DLD1 (cell line): ENCODE data around the gene ZNF418.
"Not testable (repeated sequence)": the region's sequence is repeated elsewhere in the genome, so short reads cannot be mapped to it uniquely, and the experiment has no call there.

Experiments
- in situ Hi-C: cut with HindIII; loops from 2 replicates; pipeline ENCODE4 v1.10.0; 2017; ENCODE audit warnings: low sequenced_read_pairs

Gene ZNF418

GRCh38 chr19:57890706-57891105 is 44.5 kb downstream of the ZNF418 start:
- in situ Hi-C loops = not testable (repeated sequence)

GRCh38 chr19:57888560-57889231 is 46.5 kb downstream of the ZNF418 start, which contains the start of gene ZNF814:
TSS of gene ZNF814 (minus strand) at chr19:57889037. CDS start at chr19:57888802, 235 bp downstream.
- in situ Hi-C loops = no loop called here

GRCh38 chr19:57888107-57888559 is 47.1 kb downstream of the ZNF418 start:
- in situ Hi-C loops = no loop called here

GRCh38 chr19:57887195-57887941 is 47.8 kb downstream of the ZNF418 start:
- in situ Hi-C loops = no loop called here

GRCh38 chr19:57886046-57886445 is 49.2 kb downstream of the ZNF418 start:
- in situ Hi-C loops = no loop called here

GRCh38 chr19:57873883-57874799 is 61.1 kb downstream of the ZNF418 start:
- in situ Hi-C loops = not testable (repeated sequence)

- in situ Hi-C loops = no loop called here
Observed at GRCh38 chr19:57872450-57872849, 62.8 kb downstream of the ZNF418 start.
